HCEC 1CT (cell line): ENCODE results near the gene LEMD1.
"Not testable (repeated sequence)": the region's sequence is repeated elsewhere in the genome, so short reads cannot be mapped to it uniquely, and the experiment has no call there.

Source experiments
- DNase-seq: peaks from one replicate; pipeline ENCODE4 v3.0.0-alpha.2; 2017

LEMD1 gene

GRCh38 chr1:205424901-205425600, 3.2 kb upstream of the LEMD1 start:
- DNase-seq: no peak

GRCh38 chr1:205423814-205424399, 2.1 kb upstream of the LEMD1 start:
- DNase-seq: no peak

DNA sequence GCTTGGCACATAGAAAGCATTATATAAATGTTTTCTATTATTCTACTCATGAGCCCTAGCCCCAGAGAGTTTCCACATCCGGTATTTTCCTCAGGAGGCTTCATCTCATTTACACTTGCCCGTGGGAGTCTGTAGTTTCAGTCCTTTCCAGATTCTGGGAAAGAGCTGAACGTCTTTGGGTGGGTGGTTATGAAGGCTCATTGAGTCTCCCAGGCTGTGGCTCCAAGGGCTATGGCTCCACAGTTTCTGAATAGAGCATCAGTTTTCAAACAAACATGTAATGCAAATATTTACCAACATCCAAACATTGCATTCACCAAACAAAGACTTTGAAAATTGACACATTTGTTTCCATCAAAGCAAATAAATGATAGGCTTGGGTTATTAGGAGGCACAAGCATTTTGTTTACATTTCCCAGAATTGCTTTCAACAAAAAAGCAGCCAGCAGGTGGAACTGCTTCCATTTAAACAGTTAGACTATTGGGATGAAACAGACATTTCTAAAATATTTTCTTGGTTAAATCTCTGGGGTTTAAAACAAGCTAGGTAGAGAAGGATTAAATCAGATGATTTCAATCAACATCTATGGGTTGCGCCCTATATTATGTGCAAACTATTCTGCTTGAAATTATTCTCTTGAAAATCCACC, 1.3 kb upstream of the LEMD1 start:
- no peak for DNase-seq

DNA sequence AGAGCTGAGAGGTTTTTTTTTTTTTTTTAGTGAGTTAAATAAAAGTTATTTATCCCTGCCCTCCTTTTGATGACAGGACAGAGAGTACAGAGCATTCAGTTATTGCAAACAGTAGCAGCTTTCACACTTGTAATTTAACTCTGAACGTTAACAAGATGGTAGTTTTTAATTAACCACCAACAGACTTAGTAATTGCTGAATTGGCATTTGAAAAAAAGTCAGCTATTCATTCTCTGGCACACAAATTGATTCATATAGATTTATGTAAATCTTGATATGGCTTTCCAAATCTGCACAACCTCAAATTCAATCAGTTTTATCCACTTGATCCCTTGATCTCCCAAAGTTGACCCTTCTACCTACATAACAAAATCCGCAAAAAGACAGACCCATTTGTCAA, 918 bp downstream of the LEMD1 start:
- no peak for DNase-seq

DNA sequence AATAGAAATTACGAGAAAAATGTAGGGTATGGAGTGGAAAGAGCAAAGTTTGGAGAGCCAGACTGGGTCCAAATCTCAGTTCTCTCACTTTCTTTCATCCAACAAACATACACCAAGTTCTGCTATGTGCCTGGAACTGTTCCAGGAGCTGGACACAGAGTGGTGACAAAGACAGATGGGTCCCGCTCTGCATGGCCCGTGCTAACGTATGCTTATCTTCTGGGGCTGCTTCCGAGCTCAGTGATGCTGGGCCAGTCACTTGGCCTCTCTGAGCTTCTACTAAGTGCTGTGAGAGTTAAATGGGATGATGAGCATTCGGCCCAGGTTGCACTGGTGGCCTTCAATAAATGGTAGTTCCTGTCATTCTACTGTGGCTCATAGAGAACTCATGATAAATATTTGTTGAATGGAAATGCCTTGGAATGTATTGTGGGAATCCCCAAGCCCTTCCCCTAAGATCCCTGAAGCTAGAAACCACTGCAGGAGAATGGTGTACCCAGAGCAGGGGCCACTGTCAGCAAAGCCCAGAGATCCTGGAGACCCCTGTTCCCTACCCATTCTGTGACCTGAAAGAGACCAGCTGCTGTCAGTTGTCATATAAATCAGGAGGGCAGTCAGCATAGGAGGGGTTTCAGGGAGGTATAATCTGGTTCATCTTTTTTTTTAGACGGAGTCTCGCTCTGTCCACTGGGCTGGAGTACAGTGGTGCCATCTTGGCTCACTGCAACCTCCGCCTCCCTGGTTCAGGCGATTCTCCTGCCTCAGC, 3.8 kb downstream of the LEMD1 start:
- no peak for DNase-seq

DNA sequence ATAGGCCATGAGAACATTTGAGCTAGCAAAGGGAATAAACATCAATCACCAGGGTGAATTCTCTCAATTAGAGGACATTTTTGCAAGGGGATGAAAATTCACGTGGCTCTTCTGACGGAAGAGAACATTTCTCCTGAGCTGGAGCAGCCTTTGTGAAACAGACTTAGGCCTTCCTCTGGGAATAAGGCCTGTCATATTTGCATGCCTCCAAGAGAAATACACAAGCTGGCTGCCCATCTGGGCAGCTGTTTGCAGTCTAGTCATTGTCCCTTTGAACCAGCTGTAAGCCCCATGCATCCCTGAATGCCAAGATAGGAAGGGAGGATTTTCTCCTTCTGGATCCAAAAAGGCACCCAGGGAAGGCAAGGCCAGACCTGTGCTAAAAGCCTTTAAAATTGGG, 5.5 kb downstream of the LEMD1 start:
- no peak for DNase-seq

DNA sequence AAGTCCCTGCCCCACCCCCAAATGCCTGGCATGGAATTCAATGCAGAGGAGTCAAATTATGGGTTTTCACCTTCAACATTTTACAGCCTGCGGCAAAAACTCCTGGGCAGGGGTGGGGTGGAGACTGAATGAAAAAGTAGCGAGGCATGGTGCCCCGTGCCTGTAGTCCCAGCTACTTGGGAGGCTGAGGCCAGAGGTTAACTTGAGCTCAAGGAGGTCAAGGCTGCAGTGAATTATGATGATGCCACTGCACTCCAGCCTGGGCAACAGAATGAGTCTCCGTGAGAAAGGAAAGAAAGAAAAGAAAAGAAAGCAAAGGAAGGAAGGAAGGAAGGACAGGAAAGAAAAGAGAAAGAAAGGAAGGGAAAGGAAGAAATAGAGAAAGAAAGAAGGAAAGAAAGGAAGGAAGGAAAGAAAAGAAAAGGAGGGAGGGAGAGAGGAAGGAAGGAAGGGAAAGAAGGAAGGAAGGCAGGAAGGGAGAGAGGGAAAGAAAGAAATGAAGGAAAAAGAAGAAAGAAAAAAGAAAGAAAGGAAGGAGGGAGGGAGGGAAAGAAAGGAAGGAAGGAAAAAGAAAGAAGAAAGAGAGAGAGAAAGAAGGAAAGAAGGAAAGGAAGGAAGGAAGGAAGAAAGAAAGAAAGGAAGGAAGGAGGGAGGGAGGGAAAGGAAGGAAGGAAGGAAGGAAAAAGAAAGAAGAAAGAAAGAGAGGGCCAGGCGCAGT, 11.1 kb downstream of the LEMD1 start:
- no peak for DNase-seq

GRCh38 chr1:205407970-205408369, 13.9 kb downstream of the LEMD1 start:
- DNase-seq: no peak

GRCh38 chr1:205406252-205406651, 15.6 kb downstream of the LEMD1 start:
- DNase-seq: not testable (repeated sequence)

GRCh38 chr1:205404484-205404883, 17.4 kb downstream of the LEMD1 start:
- DNase-seq: not testable (repeated sequence)

- no peak for DNase-seq
Measured at GRCh38 chr1:205398586-205398985, 23.3 kb downstream of the LEMD1 start.

- peak; percentile 31 for DNase-seq
Measured at GRCh38 chr1:205396967-205397616, 24.8 kb downstream of the LEMD1 start.

- DNase-seq: no peak
Measured at GRCh38 chr1:205395616-205396015, 26.2 kb downstream of the LEMD1 start.

DNA sequence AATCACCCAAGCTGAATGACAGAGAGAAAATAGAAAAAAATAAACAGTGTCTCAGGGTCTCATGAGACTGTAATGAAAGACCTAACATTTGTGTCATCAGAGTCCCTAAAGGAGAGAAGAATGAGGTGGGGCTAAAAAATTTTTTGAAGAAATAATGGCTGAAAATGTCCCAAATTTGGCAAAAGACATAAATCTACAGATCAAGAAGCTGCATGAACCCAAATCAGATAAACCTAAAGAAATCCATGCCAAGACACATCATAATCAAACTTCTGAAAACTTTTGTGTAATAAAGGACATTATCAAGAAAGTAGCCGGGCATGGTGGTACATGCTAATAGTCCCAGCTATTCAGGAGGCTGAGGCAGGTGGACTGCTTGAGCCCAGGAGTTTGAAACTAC, 29.2 kb downstream of the LEMD1 start:
- DNase-seq: no peak

GRCh38 chr1:205391386-205391785, 30.5 kb downstream of the LEMD1 start:
- DNase-seq: no peak

DNA sequence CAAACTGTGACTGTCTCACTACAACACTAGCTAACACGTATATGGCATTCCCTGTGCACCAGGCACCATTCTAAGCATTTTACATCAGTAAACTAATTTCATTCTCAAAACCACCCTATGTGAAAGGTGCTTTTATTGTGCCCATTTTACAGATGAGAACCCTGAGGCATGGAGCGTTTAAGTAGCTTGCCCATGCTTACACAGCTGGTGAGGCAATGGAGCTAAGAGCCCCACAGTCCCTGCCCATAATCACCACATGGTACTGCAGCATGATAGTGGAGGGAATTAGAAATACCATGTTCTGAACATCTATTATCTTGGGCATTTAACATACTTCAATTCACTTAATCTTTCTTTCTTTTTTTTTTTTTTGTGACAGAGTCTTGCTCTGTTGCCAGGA, 34.0 kb downstream of the LEMD1 start:
- DNase-seq: no peak

GRCh38 chr1:205382990-205383389, 38.9 kb downstream of the LEMD1 start:
- not testable (repeated sequence) for DNase-seq

DNA sequence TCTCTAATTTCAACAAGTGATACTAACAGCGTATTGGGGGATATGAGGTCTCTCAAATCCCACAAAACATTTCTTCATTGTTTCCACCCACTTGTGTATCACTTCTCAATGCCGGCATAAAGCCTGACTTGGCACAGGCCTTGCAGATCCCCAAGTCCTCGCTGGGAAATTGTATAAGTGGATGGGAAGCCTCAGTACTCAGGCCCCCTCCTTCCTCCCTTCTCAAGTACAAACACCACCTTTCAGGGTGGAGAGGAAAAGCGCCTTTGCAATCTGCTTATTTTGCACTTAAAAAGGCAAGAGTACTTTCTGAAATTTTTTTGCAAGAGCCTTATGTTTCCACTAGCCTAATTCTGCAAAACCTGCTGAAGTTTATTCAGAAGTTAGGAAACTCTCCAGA, 39.3 kb downstream of the LEMD1 start:
- DNase-seq: no peak

- no peak for DNase-seq
Measured at GRCh38 chr1:205381305-205381704, 40.6 kb downstream of the LEMD1 start.

DNA sequence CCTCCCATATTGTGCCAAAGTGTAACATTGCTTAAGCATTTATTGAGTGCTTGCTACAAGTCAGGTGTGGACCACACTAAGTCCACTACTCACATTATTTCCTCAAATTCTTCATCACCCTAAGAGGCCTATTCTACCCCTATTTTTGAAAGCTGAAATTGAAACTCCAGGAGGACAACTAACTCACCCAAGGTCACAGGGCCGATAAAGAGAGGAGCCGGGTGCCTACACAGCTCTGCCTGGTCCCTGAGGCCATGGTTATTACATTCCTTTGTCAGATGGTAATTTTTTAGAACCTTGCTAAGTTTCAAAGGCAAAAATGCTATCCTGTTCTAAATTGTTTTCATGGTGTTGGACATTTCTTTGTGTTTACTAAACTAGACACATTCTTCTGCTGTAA, 41.0 kb downstream of the LEMD1 start:
- DNase-seq: no peak

DNA sequence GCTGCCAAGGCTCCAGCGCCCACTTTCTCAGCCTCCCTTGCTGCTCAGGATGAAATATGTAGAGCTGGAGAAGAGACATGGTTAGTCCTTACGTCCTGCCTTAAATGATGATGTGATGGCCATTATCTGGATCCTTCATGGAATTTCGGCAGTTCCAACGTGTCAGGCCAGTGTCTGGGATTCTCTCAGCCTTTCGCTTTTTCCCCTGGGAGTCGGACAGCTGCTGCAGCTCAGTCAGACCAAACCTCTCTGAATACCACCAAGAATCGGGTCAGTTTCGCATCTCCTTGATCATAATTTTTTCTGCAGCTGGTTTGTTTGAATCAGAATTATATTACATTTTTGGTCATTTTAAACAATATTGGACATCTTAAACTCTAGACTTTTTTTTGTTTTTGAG, 42.8 kb downstream of the LEMD1 start:
- no peak for DNase-seq

DNA sequence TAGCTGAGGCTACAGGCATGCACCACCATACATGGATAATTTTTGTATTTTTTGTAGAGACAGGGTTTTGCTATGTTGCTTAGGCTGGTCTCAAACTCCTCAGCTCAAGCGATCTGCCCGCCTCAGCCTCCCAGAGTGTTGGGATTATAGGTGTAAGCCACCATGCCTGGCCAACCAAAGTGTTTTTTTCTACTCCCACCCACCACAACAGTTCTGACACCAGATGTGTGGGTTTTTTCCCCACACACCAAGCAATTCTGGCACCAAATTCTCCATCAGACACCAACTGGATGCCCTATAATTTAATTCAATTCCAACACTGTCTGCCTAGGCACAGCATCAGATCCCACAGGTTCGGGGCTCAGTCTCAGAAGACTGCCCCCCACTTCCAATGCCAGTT, 44.5 kb downstream of the LEMD1 start:
- no peak for DNase-seq

DNA sequence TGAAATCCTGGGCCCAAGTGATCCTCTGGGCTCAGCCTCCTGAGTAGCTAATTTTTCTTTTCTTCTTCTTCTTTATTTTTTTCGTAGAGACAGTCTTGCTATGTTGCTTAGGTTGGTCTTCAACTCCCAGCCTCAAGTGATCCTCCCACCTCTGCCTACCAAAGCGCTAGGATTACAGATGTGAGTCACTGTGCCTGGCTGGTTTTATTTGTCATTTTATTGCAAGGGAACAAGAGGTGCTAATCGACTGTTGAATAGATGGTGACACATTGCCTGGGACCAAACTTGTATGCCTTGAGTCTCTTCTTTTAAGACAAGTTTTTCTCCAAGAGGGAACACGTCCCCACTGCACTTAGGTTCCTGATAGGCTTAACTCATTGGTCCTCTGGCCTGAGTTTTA, 45.1 kb downstream of the LEMD1 start:
- no peak for DNase-seq
